DOHH2 (cell line): Measurements from ENCODE around the gene RPAP2.

Source experiments
- H3F3A ChIP-seq: fragments of 200-600 bp; sonication (generic), shearing (Covaris generic); 2 replicates; pipeline ENCODE4 v1.6.0; 2016; ENCODE audit warnings: antibody characterized with exemption, mild to moderate bottlenecking; ENCODE audit not compliant: control insufficient read depth, insufficient read depth
- H3K27ac ChIP-seq: fragments of 200-600 bp; sonication (generic); 2 replicates; pipeline ENCODE4 v1.5.1; 2014; ENCODE audit warnings: low read depth, mild to moderate bottlenecking, low read length, moderate library complexity
- H3K27me3 ChIP-seq: fragments of 200-600 bp; sonication (generic); 2 replicates; pipeline ENCODE4 v1.6.1; 2014; ENCODE audit warnings: mild to moderate bottlenecking, low read length, mixed read lengths; ENCODE audit not compliant: control insufficient read depth
- H3K36me3 ChIP-seq: fragments of 200-600 bp; sonication (generic); 2 replicates; pipeline ENCODE4 v1.6.1; 2014; ENCODE audit warnings: mild to moderate bottlenecking, low read length, moderate library complexity, mixed read lengths; ENCODE audit not compliant: control insufficient read depth
- H3K4me1 ChIP-seq: fragments of 200-600 bp; sonication (generic); 2 replicates; pipeline ENCODE4 v1.6.1; 2014; ENCODE audit warnings: mild to moderate bottlenecking, low read length, mixed read lengths; ENCODE audit not compliant: control insufficient read depth
- H3K4me2 ChIP-seq: fragments of 200-600 bp; sonication (generic); 2 replicates; pipeline ENCODE4 v1.6.0; 2014; ENCODE audit warnings: mild to moderate bottlenecking, low read length, moderate library complexity
- H3K4me3 ChIP-seq: fragments of 200-600 bp; sonication (generic); 2 replicates; pipeline ENCODE4 v1.5.1; 2014; ENCODE audit warnings: mild to moderate bottlenecking, low read length, mixed read lengths
- H3K79me2 ChIP-seq: fragments of 200-600 bp; sonication (generic); 2 replicates; pipeline ENCODE4 v1.6.1; 2014; ENCODE audit warnings: mild to moderate bottlenecking, low read length, mixed read lengths; ENCODE audit not compliant: control insufficient read depth
- H3K9me2 ChIP-seq: fragments of 200-600 bp; sonication (generic); replicated peaks from 2 replicates; pipeline ENCODE4 v1.6.1; 2014; ENCODE audit warnings: mild to moderate bottlenecking, low read length, mixed read lengths; ENCODE audit not compliant: control insufficient read depth
- H3K9me3 ChIP-seq: fragments of 200-600 bp; sonication (generic); 2 replicates; pipeline ENCODE4 v1.6.1; 2014; ENCODE audit warnings: antibody characterized with exemption, low read length, mixed read lengths; ENCODE audit not compliant: control insufficient read depth, insufficient read depth
- H4K20me1 ChIP-seq: fragments of 200-600 bp; sonication (generic); 2 replicates; pipeline ENCODE4 v1.6.0; 2014; ENCODE audit warnings: low read depth, mild to moderate bottlenecking, antibody characterized with exemption, low read length, moderate library complexity; ENCODE audit not compliant: control insufficient read depth, insufficient read depth
- CTCF ChIP-seq: fragments of 200-600 bp; sonication (generic); IDR thresholded peaks from one replicate; pipeline ENCODE4 v1.5.1; 2014; ENCODE audit warnings: antibody characterized with exemption, mild to moderate bottlenecking, low read depth, low read length; ENCODE audit not compliant: poor library complexity, severe bottlenecking
- EZH2phosphoT487 ChIP-seq: fragments of 200-600 bp; sonication (generic); IDR thresholded peaks from 2 replicates; pipeline ENCODE4 v1.6.1; 2017; ENCODE audit warnings: borderline replicate concordance, mild to moderate bottlenecking, antibody characterized with exemption, low read length, moderate library complexity, mixed read lengths

The RPAP2 gene

GRCh38 chr1:92315766-92316599 lies 17.1 kb downstream of the RPAP2 start:
- no peaks in the 10 kb centered on the region for H3K9me3 ChIP-seq
- H4K20me1 ChIP-seq, result no peaks in the 10 kb centered on the region
- H3K27ac ChIP-seq, result no peak overlapping the region
- H3K36me3 ChIP-seq, result peaks cover 4% of the 10 kb centered on the region; the same call in 1 of the 2 replicates
- no peaks in the 10 kb centered on the region for H3K4me1 ChIP-seq
- no peaks in the 10 kb centered on the region for H3F3A ChIP-seq
- no peaks in the 10 kb centered on the region for H3K27me3 ChIP-seq
- H3K4me3 ChIP-seq, result no peak overlapping the region
- TF ChIP-seq EZH2phosphoT487, result no peak
- no peak for TF ChIP-seq CTCF
- no peaks in the 10 kb centered on the region for H3K9me2 ChIP-seq
- H3K79me2 ChIP-seq, result no peaks in the 10 kb centered on the region
- no peak overlapping the region for H3K4me2 ChIP-seq

- Histone ChIP-seq H4K20me1 (no peaks in the 10 kb centered on the region), H3K4me2 (no peak overlapping the region), H3K9me2 (no peaks in the 10 kb centered on the region), H3K27me3 (no peaks in the 10 kb centered on the region), H3K79me2 (no peaks in the 10 kb centered on the region), H3K4me1 (no peaks in the 10 kb centered on the region), H3K9me3 (no peaks in the 10 kb centered on the region), H3K36me3 (peaks cover 4% of the 10 kb centered on the region; the same call in 1 of the 2 replicates), H3K4me3 (no peak overlapping the region), H3K27ac (no peak overlapping the region), H3F3A (no peaks in the 10 kb centered on the region)
- no peak for TF ChIP-seq CTCF
- TF ChIP-seq EZH2phosphoT487, result no peak
These were observed 19.1 kb downstream of the RPAP2 start for GRCh38 chr1:92317836-92318493.

- Histone ChIP-seq H3K79me2 (no peaks in the 10 kb centered on the region), H3K4me3 (no peak overlapping the region), H3K27ac (no peak overlapping the region), H3K9me2 (no peaks in the 10 kb centered on the region), H3K36me3 (peaks cover 41% of the 10 kb centered on the region), H4K20me1 (no peaks in the 10 kb centered on the region), H3F3A (no peaks in the 10 kb centered on the region), H3K4me1 (no peaks in the 10 kb centered on the region), H3K27me3 (no peaks in the 10 kb centered on the region), H3K4me2 (no peak overlapping the region), H3K9me3 (peaks cover 4% of the 10 kb centered on the region; the same call in 1 of the 2 replicates)
- TF ChIP-seq EZH2phosphoT487, result no peak
- no peak for TF ChIP-seq CTCF
These were observed 24.9 kb downstream of the RPAP2 start for GRCh38 chr1:92323473-92324453.
